GM15510 (cell line): Measurements from ENCODE around the gene RPL12.
A peak's percentile ranks its signal among the peaks of the same experiment; 100 is the strongest.

Source experiments
- POLR2A ChIP-seq: IDR thresholded peaks from 3 replicates; pipeline ENCODE4 v1.6.1; 2011; ENCODE audit warnings: borderline replicate concordance; ENCODE audit not compliant: insufficient read length; ENCODE audit errors: extremely low read depth

The RPL12 gene

GRCh38 chr9:127424676-127424999 is 26.6 kb downstream of the RPL12 start:
- TF ChIP-seq POLR2A: no peak

DNA sequence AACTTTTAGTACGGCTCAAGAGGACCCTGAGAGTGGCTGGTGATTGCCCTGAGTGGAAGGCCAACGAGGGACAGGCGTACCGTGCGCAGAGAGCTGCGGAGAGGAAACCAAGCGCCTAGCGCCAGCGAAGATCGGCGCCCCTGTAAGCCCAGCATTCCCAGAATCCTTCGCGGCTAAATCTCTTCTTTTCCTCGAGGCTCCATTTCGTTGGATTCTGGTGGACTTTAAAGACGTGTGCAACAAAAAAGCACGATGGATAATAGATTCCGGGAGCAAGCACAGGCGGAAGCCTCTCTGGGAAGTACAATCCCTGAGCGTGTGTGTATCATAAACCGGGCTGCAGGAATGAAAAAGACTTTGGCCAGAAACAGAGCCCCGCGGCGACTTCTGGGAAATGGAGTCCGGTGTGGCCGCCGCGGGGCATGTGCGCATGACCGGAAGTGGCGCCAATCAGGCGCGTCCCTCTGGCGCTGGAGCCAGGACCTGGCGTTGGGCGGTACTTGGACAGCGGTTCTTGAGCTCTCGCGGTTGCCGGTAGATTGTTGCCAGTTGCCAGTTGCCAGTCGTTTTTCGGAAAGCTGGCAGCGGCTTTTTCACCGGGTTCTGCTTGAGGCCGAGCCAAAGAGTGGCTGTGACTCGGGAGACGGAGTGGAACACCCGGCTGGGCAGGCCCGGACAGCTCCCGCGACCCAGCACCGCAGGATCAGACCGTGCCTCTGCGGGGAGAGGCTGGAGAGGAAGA is 27.1 kb downstream of the RPL12 start, which contains the start of gene ZNF79:
Gene ZNF79, plus strand, starts transcription at position 449 of the 742 bp plus-strand sequence. CDS start 406 bp downstream, outside the sequence.
- TF ChIP-seq POLR2A: peak; percentile 75

DNA sequence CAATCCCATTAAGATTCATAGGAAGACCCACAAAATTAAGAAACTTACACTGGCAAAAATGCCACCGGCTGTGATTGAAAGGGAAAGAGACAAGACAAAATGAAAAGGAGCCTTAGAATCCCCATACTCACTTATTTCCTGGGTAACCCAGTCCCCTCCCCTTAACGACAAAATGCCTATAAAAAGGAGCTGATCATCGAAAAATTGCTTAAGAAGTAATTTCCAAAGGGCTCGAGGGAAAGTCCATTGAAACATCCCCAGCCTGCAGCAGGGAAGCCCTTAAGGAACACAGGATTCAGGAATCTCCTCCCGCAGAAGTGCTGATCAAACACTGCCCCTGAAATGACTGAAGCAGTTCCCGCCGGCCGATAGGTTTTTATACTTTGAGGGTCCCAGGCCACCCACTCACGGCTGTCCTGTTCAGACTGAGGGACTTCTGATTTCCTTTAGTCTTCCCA is 27.7 kb downstream of the RPL12 start:
- TF ChIP-seq POLR2A: no peak

DNA sequence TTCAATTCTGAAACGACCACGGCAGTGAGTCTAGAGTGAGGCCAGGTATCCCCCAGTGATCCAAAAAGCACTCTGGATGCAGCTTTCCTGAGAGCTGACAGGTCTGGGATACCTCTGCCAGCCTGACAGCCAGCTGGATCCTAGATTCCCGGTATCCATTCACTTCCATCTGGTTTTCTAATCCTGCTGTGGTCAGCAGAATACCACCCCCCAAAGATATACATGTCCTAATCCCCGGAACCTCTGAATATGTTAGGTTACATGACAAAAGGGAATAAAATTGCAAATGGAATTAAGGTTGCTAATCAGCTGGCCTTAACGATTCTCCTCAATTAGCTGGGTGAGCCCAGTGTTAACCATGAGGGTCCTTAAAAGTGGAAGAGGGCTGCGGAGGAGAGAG is 28.4 kb downstream of the RPL12 start:
- no peak for TF ChIP-seq POLR2A

DNA sequence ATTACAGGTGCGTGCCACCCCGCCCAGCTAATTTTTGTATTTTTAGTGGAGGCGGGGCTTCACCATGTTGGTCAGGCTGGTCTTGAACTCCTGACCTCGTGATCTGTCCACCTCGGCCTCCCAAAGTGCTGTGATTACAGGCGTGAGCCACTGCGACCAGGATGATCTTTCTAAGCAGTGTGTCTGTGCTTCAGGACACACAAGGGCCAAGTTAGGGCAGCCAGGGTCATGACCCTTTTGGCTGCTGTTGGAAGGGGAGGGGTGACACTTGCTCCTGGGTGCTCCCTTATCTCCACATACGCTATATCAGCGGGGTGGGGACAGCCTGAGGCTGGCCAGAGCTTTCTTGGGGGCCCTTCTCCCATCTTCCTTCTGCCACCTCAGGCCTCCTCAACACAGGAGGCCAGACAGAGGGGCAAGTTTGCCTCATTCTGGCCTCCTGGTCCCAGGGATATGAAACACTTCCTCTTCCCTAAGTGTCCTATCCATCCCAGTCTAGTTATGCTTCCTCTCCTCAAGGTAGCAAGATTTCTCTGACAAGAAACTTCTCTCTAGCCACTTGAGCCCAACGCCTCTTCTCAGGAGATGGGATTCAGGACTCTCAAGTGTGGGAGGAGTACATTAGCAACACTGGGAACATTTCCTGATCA is 28.9 kb downstream of the RPL12 start:
- TF ChIP-seq POLR2A: no peak

DNA sequence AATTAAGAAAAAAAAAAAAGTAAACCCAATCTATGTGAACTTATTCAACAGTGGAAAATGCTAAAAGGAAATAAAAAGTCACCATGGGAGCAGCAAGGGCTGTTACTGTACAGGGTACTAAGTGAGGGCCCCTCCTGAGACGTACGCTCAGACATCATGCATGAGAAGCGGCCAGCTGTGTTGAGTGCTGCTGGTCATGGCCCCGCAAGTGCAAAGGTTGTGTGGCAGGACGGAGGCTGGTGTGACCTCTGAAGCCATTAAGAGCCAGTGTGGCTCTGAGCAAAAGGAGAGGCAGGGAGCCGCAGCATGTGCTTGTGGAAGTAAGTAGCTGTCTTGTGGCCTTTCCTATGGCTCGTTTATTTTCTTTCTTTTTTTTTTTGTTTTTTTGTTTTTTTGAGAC is 30.1 kb downstream of the RPL12 start:
- TF ChIP-seq POLR2A: no peak

- TF ChIP-seq POLR2A: no peak
Measured at GRCh38 chr9:127419348-127419747, 31.9 kb downstream of the RPL12 start.

- no peak for TF ChIP-seq POLR2A
Measured at GRCh38 chr9:127418037-127418471, 33.2 kb downstream of the RPL12 start.

GRCh38 chr9:127417131-127418036 is 33.8 kb downstream of the RPL12 start:
- TF ChIP-seq POLR2A: no peak

DNA sequence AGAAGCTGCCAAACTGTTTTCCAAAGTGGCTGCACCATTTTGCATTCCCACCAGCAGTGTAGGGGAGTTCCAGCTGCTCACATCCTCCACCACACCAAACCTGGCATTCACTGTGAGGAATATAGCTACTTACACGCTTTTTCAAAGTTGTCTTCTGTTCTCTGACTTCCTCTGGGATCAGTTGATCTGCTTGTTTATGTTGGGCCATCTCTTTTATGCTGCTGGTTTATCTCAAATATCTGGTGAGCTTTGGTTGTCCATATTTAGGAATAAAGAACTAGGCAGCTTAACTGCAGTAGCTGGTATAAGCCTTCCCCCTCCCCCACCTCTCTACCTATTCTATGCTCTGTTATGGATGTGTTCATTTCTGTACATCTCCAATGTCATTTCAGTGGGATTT is 35.5 kb downstream of the RPL12 start:
- TF ChIP-seq POLR2A: no peak

DNA sequence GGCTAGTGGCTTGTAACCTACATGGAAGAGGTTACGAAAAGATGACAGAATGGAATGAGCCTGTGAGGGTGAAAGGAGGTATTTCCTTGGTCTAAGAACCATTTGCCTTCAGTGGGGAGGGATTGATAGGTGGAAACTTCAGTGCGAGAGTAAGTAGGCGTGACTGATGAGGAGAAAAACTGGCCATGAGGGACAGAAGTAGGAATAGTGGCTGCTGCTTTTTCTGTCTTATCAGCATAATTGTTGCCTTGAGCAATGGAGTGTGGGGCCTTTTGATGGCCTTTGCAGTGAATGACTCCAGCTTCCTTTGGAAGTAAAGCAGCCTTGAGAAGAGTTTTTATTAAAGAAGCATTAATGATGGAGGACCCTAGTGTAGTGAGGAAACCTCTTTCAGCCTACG is 36.1 kb downstream of the RPL12 start:
- TF ChIP-seq POLR2A: no peak

- TF ChIP-seq POLR2A: no peak
Measured at GRCh38 chr9:127411122-127411521, 40.1 kb downstream of the RPL12 start.

DNA sequence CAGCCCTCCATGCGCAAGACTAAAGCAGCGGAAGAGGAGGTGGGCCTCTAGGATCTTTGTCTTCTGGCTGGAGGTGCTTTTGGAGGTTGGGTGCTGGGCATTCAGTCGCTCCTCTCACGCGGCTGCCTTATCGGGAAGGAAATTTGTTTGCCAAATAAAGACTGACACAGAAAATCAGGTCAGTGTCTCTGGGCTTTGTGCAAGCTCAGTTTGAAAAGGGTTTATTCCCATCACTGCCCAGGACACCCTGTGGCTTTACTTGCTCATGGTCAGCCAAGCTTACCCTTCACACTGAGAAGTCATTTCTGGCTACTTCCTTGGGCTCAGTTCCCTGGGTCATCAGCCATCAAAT is 43.7 kb downstream of the RPL12 start:
- no peak for TF ChIP-seq POLR2A

- TF ChIP-seq POLR2A: no peak
Measured at GRCh38 chr9:127406799-127407491, 44.3 kb downstream of the RPL12 start.
